ENCODE results near the gene TMEM14A.

GRCh38 chr6:52729576-52729975 is 58.7 kb downstream of the TMEM14A start:
- no peak for TF ChIP-seq CTCF (IDR thresholded peaks at IDR 0.05; ENCODE audit: low read depth, low read length)
- no peak for TF ChIP-seq EZH2phosphoT487 (IDR thresholded peaks at IDR 0.05; ENCODE audit: low read depth)

Data from OCI-LY3 (cell line).